Dendritic cell treated with granulocyte-macrophage colony-stimulating factor and Interleukin-4, amounts not matched to agents 40 ng/mL and 50 ng/mL, for 4 days (primary cell): Measurements from ENCODE around the gene MRPS25.

Experiments used
- H3K27ac Mint-ChIP-seq: one replicate; pipeline ENCODE4 v1.8.0; 2022; ENCODE audit warnings: mild to moderate bottlenecking, mixed read lengths
- H3K27me3 Mint-ChIP-seq: one replicate; pipeline ENCODE4 v1.8.0; 2022; ENCODE audit warnings: mild to moderate bottlenecking, mixed read lengths
- H3K36me3 Mint-ChIP-seq: one replicate; pipeline ENCODE4 v1.8.0; 2022; ENCODE audit warnings: low read depth, mixed read lengths
- H3K4me1 Mint-ChIP-seq: one replicate; pipeline ENCODE4 v1.8.0; 2022; ENCODE audit warnings: low read depth, mixed read lengths
- H3K4me3 Mint-ChIP-seq: one replicate; pipeline ENCODE4 v1.8.0; 2022; ENCODE audit warnings: mild to moderate bottlenecking, moderate library complexity, mixed read lengths
- H3K9me3 Mint-ChIP-seq: one replicate; pipeline ENCODE4 v1.8.0; 2022; ENCODE audit warnings: mixed read lengths
- intact Hi-C: fragments of 100-400 bp; cut with micrococcal nuclease; formaldehyde crosslinking; loops from one replicate; pipeline ENCODE4 v1.15.0; 2022

The MRPS25 gene

GRCh38 chr3:15064835-15065549 is at the start of gene MRPS25:
TSS of gene MRPS25 (minus strand) at chr3:15065315. CDS start at chr3:15065194, 121 bp downstream.
- intact Hi-C loops = loop anchor here (2.0 to 10.0 kb wide), 3 partner anchors 34 to 410 kb away; partner anchors contain the start of genes CCDC174 and RBSN
- Mint-ChIP-seq H3K4me3 (peak within 1 kb of the TSS; percentile 91), H3K36me3 (peaks cover 48% of the 10 kb centered on the region), H3K27me3 (no peaks in the 10 kb centered on the region), H3K9me3 (no peaks in the 10 kb centered on the region), H3K27ac (peak within 1 kb of the TSS; percentile 97), H3K4me1 (peaks cover 16% of the 10 kb centered on the region)

GRCh38 chr3:15113884-15114283 is 48.8 kb upstream of the MRPS25 start:
- Mint-ChIP-seq H3K27me3 (peaks cover 10% of the 10 kb centered on the region), H3K36me3 (no peaks in the 10 kb centered on the region), H3K9me3 (no peaks in the 10 kb centered on the region), H3K4me3 (no peak overlapping the region), H3K4me1 (peaks cover 5% of the 10 kb centered on the region), H3K27ac (no peak overlapping the region)
- intact Hi-C loops = no loop called here

GRCh38 chr3:15113471-15113870 is 48.4 kb upstream of the MRPS25 start:
- Mint-ChIP-seq H3K27ac (no peak overlapping the region), H3K4me1 (peaks cover 5% of the 10 kb centered on the region), H3K9me3 (no peaks in the 10 kb centered on the region), H3K36me3 (no peaks in the 10 kb centered on the region), H3K27me3 (peaks cover 10% of the 10 kb centered on the region), H3K4me3 (no peak overlapping the region)
- intact Hi-C loops = no loop called here

- no peak overlapping the region for H3K4me3 Mint-ChIP-seq
- no peak overlapping the region for H3K27ac Mint-ChIP-seq
- H3K36me3 Mint-ChIP-seq = no peaks in the 10 kb centered on the region
- H3K27me3 Mint-ChIP-seq = peaks cover 10% of the 10 kb centered on the region
- peaks cover 17% of the 10 kb centered on the region for H3K4me1 Mint-ChIP-seq
- intact Hi-C loops = no loop called here
- H3K9me3 Mint-ChIP-seq = no peaks in the 10 kb centered on the region
These were observed 46.9 kb upstream of the MRPS25 start for GRCh38 chr3:15112011-15112410.

GRCh38 chr3:15110206-15110605 is 45.1 kb upstream of the MRPS25 start:
- Mint-ChIP-seq H3K9me3 (no peaks in the 10 kb centered on the region), H3K4me3 (no peak overlapping the region)

GRCh38 chr3:15108869-15109268 is 43.8 kb upstream of the MRPS25 start:
- H3K4me3 Mint-ChIP-seq = no peak overlapping the region
- H3K27me3 Mint-ChIP-seq = peaks cover 10% of the 10 kb centered on the region
- H3K27ac Mint-ChIP-seq = no peak overlapping the region
- H3K36me3 Mint-ChIP-seq = no peaks in the 10 kb centered on the region
- intact Hi-C loops = no loop called here
- no peaks in the 10 kb centered on the region for H3K9me3 Mint-ChIP-seq
- H3K4me1 Mint-ChIP-seq = peaks cover 17% of the 10 kb centered on the region

More at GRCh38 chr3:15110206-15110605, 45.1 kb upstream of the MRPS25 start:
- intact Hi-C loops = no loop called here
- Mint-ChIP-seq H3K4me1 (peaks cover 17% of the 10 kb centered on the region), H3K27me3 (peaks cover 10% of the 10 kb centered on the region), H3K27ac (no peak overlapping the region), H3K36me3 (no peaks in the 10 kb centered on the region)

GRCh38 chr3:15108082-15108545 is 43.0 kb upstream of the MRPS25 start:
- Mint-ChIP-seq H3K4me1 (peaks cover 19% of the 10 kb centered on the region), H3K27ac (no peak overlapping the region), H3K36me3 (no peaks in the 10 kb centered on the region), H3K9me3 (no peaks in the 10 kb centered on the region), H3K4me3 (no peak overlapping the region), H3K27me3 (peaks cover 10% of the 10 kb centered on the region)
- intact Hi-C loops = no loop called here

- no peaks in the 10 kb centered on the region for H3K36me3 Mint-ChIP-seq
- H3K27me3 Mint-ChIP-seq = peaks cover 10% of the 10 kb centered on the region
- H3K4me1 Mint-ChIP-seq = peaks cover 27% of the 10 kb centered on the region
- no peak overlapping the region for H3K27ac Mint-ChIP-seq
- no peaks in the 10 kb centered on the region for H3K9me3 Mint-ChIP-seq
- no peak overlapping the region for H3K4me3 Mint-ChIP-seq
- intact Hi-C loops = no loop called here
These were observed 42.2 kb upstream of the MRPS25 start for GRCh38 chr3:15107075-15107947.

- Mint-ChIP-seq H3K9me3 (no peaks in the 10 kb centered on the region), H3K36me3 (peaks cover 12% of the 10 kb centered on the region), H3K27me3 (no peaks in the 10 kb centered on the region), H3K4me1 (peaks cover 44% of the 10 kb centered on the region), H3K4me3 (no peak overlapping the region), H3K27ac (peak overlapping the region; percentile 69)
- intact Hi-C loops = no loop called here
These were observed 37.7 kb upstream of the MRPS25 start for GRCh38 chr3:15102836-15103235.

GRCh38 chr3:15102256-15102655 is 37.1 kb upstream of the MRPS25 start:
- H3K4me3 Mint-ChIP-seq = no peak overlapping the region
- H3K27me3 Mint-ChIP-seq = no peaks in the 10 kb centered on the region
- H3K4me1 Mint-ChIP-seq = peaks cover 41% of the 10 kb centered on the region
- no peaks in the 10 kb centered on the region for H3K9me3 Mint-ChIP-seq
- peak overlapping the region; percentile 69 for H3K27ac Mint-ChIP-seq
- intact Hi-C loops = no loop called here
- H3K36me3 Mint-ChIP-seq = peaks cover 12% of the 10 kb centered on the region

GRCh38 chr3:15099364-15100098 is 34.4 kb upstream of the MRPS25 start:
- no peaks in the 10 kb centered on the region for H3K27me3 Mint-ChIP-seq
- H3K36me3 Mint-ChIP-seq = peaks cover 26% of the 10 kb centered on the region
- H3K4me1 Mint-ChIP-seq = peaks cover 49% of the 10 kb centered on the region
- H3K4me3 Mint-ChIP-seq = peak overlapping the region; percentile 88
- intact Hi-C loops = loop anchor here (2.0 to 5.0 kb wide), 2 partner anchors 35 to 108 kb away; partner anchors contain the start of genes CAPN7 and MRPS25
- H3K27ac Mint-ChIP-seq = peak overlapping the region; percentile 95
- H3K9me3 Mint-ChIP-seq = no peaks in the 10 kb centered on the region

GRCh38 chr3:15098503-15099363 is 33.6 kb upstream of the MRPS25 start, which contains the start of gene RBSN:
TSS of gene RBSN (minus strand) at chr3:15099148. CDS start at chr3:15096120, 3,028 bp downstream.
- Mint-ChIP-seq H3K4me1 (peaks cover 49% of the 10 kb centered on the region), H3K4me3 (peak within 1 kb of the TSS; percentile 88), H3K36me3 (peaks cover 34% of the 10 kb centered on the region), H3K27ac (peak within 1 kb of the TSS; percentile 95), H3K27me3 (no peaks in the 10 kb centered on the region), H3K9me3 (no peaks in the 10 kb centered on the region)
- intact Hi-C loops = loop anchor here (2.0 to 5.0 kb wide), 2 partner anchors 34 to 109 kb away; partner anchors contain the start of genes CAPN7 and MRPS25
